RPMI7951 (cell line): ENCODE data around the gene ITGA11. TPM values are rescaled to one million over a fixed set of nuclear protein-coding genes. Genes with fewer than 3 reads are reported as not detected.

Source experiments
- DNase-seq: peaks from one replicate; pipeline ENCODE4 v3.0.0-alpha.2; 2012; ENCODE audit warnings: low read depth
- total RNA-seq: library from RNA; depleted of rRNA; stranded (reverse); fragments of >200 nt; shearing (Covaris generic); gene quantifications from 2 replicates; pipeline ENCODE4 v1.2.3, GENCODE V29; 2014

ITGA11 gene
- total RNA-seq, 1 experiment from 2014 or later, result 102 TPM

DNA sequence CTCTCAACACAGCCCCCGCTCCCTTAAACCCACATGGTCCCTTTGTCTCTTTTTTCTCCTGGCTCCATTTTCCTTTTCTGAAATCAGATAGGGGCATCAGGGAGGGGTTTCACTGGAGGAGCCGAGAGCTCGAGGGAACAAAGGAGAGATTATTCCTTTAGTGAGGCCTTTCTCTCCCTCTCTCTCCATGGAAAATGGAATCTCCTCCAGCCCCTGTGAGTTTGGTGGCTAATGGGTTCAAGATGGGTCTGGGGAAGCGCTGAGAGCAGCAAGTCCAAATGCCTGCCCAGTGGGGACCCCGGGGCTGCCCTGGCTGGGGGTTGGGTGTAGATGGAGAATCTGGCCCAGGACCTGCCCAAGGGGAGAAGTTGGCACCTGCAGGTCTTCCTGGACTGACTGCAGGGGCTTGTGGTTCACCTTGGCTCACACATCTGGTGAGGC lies 56.8 kb downstream of the ITGA11 start:
- no peak for DNase-seq

DNA sequence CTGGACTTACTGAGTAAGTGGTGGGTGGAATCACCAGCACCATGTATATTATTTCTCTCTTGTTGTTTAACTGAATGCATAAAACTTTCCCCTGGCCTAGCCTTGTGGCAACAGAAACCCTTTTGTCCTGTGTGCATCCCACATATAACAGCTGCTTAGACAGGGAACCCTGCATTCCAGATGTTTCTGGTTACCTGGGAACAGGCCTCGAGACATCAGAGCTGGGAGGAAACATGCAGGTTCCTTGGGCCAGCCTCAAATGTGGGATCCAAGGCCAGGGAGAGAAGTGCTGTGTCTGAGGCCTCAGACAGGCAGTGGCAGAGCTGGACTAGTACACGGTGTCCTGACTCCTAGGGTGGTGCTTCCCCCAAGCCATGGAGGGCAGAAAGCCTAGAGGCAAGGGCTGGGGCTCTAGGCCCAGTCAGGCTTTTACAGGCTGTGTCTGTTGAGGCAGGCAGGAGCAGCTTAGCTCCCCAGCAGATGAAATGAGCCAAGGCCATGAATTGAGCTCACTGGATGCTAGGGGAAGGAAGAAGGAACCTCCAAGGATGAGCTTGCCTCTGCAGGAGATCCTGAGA lies 57.7 kb downstream of the ITGA11 start:
- no peak for DNase-seq

DNA sequence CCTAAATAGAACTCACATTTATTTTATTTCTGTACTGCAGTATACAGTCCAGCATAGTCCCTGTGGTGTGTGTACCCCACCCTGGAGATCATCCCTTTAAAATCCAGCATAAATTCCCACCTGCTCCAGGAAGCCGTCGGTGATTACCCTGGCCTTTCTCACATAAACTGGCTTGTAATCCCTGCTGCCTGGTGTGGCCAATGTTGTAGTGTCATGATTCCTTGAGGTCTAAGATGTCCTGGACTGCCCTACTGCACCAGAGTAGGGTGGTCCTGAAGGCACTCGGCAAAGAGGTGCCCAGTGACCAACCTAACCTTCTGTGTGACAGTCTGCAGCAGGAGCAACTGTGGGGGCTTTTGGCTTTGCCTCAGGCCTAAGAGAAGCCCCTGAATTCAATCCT lies 58.9 kb downstream of the ITGA11 start:
- no peak for DNase-seq

DNA sequence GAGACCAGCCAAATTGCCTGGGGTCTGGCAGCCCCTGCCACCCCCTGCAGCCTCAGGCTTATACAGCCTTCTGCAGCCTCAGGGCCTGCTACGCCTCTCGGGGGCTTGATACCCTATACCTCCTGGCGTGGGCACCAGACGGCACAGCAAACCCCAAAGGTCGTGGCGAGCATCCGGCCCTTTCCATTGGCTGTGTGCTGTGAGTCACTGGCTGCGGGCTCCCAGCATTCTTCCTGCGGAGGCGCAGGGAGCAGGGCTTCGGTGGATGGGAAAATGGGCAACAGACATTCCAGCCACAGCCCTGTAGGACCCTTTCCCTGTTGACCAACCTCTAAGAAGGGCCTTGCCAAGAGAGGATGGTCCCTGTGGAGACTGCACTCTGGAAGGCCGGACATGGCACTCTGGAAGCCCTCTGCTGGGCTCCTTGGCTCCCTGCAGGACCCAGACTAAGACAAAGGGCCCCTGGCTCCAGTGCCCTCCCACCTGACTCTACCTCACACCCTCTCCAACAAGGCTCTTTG lies 59.6 kb downstream of the ITGA11 start:
- DNase-seq, result peak; percentile 91

DNA sequence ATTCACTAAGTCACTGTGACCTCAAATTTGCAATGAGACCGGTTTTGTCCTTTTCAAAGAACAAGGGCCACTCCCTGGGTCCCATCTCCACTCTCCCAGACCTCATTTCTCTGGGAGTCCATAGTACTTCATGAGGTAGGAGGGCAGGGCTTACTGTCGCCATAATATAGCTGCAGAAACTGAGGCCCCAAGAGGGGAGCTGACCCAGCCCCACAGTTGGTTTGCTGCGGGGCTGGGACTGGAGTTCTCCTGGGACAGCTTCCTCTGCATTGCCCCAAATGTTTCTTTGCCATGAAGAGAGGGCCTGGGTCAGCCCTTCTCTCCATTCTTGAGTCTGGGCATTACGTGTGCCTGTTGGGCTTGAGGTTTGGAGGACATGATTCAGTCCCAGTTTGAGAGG lies 60.1 kb downstream of the ITGA11 start:
- no peak for DNase-seq

DNA sequence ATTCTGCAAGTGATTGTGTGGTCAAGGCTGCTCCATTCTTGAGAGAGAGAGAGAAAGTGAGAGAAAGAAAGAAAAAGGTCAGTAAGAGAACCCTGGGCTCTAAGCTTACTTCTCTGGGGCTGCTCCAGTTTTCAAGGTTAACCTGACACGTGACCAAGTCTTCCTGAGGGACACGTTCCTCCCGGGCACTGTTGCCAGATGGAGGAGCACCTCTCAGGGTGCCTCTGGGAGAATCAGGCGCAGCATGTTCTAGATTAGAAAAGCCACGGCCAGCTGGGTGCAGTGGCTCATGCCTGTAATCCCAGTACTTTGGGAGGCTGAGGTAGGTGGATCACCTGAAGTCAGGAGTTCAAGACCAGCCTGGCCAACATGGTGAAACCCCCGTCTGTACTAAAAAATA lies 60.8 kb downstream of the ITGA11 start:
- no peak for DNase-seq

DNA sequence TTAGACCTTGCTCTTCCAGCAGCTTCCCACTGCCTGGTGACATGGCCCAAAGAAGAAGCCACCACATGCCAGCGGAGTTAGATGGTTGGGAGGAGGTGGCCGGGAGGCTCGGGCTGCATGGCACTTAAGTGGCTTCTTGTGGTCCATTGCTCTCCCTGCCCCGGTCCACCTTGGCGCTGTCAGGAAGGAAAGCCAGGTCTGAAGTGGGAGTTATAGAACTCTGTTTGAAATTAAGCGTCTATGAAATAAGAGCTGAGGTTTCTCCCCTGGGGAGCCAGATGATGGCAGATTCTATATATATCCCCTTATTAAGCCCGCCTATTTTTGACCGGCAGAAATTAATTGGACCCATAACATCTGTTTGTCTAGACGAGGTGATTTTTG lies 61.2 kb downstream of the ITGA11 start:
- no peak for DNase-seq

DNA sequence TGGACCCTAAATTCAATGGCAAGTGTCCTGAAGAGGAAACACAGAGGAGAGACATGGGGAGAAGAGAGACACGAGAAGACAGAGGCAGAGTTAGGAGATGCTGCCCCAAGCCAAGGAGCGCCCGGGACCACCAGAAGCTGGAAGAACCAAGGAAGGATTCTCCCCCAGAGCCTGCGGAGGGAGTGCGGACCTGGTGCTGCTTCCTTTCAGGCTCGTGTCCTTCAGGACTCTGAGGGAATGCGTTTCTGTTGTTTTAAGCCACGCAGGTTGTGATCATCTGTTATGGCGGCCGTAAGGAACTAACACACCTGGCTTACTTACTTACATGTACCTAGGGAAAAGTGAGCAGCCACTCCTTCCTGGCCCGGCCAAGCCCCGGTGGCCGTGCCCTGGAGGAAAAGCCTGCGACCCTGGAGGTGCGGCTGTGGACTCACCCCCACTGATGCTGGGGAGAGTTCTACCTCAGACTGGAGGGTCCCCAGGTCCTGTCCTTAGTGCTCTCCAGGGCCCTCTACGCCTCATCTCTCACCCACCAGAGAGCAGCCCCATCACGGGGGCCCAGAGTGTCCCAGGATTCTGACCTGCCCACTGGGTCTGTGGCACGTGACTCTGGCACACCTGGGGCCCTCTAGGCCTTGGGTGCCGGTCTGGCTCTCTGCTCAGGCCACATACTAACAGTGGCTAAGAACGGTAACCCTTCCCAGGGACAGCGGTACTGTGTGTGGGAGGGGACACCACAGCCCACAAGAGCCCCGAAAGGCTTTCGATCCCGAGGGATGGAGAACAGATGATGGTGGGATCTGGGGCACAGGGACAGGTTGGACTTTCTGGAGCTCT lies 61.8 kb downstream of the ITGA11 start:
- no peak for DNase-seq

DNA sequence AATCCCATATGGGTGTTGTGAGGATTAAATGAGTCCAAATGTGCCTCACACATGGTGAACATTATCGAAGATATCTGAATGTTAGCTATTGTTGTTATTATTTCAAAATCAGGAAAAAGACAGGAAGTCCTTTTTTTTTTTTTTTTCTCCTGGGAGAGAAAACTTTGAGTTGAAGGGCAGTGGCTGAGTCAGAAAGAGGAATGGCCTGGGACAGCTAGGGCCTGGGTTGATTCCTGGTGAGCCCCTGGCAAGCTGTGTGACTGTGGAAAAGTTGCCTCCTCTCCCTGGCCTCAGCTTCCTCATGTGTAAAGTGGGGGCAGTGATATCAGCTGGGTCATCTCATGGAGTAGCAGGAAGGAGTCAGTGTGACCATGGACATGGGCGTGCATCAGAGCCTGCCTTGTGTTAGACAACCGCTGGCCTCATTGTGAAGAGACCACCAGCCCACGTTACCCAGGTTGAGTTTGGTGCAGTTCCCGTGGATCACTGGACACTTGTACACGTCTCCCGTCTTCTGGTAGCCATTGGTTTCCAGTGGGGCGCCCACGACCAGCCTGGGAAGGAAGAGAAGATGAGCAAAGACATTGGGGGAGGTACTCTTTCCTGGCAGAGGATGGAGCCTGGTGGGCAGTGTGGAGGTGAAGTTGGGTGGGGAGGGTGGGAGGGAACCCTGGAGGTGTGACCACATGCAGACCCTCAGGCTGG lies 63.1 kb downstream of the ITGA11 start:
- no peak for DNase-seq

DNA sequence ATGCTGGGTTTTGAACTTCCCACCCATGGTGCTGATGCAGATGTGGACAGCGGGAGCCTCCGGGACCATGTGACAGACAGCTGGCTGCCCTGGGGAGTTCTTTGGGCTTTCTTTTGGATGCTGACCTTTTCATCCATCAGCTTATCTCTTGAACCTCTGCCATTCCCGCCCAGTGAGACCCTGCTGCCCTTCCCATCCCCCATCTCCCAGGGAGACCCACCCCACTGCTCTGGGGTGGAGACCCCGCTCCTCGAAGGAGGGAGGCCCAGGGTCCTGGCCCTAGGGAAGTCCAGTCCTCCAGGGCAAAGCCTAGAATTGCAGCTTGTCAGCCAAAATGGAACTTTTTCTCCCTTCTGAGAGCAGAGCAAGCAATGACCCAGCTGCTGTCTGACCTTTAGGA lies 64.0 kb downstream of the ITGA11 start:
- DNase-seq, result no peak

DNA sequence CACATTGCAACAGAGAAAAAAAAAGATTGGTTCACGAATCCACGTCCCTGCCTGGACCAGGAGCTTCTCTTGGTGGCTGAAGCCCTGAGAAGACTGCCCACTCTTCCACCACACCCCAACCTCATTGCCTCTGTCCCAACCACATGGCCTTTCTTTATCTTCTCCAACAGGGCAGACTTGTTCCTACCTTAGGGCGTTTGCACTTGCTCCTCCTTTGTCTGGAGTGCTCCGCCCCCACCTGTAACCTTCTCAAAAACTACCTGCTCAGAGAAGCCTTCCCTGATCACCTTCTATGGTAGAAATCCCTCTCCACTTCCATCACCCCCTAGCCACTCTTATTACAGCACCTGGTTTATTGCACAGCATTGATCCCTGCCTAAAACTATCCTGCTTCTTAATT lies 64.7 kb downstream of the ITGA11 start:
- DNase-seq, result no peak

DNA sequence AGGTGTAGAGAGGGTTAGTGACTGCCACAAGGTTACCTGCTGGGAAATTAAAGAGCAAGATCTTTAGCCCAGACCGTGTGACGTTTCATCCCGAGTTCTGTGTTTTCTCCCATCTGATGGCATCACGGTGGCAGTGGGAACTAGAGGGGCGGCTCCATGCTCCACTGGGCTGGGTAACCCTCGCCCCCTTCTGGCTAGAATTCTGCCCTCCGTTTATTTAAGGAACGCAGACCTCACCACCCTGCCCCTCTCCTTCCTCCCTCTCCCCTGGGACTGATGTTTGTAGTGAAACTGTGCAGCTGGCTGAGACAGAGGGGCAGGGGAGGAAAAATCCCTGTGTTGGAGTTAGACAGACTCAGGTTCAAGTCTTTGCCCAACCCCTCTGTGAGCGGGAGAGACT lies 65.6 kb downstream of the ITGA11 start:
- DNase-seq, result no peak

DNA sequence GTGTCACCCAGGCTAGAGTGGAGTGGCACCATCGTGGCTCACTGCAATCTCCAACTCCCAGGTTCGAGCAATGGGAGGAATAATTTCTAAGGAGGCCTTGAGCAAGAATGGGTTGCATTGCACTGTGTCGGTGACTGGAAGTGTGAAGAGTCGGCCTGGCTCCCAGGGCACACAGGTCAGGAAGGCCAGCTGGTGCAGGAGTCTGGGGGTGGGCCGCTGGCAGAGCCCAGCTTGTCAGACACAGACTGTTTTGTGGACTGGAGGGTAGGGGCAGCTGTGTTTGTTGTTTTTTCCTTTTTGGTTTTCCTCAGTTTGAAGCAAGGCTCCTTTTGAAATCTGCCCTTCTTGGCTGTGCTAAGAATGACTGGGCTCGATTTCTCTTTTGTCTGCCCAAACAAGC lies 66.2 kb downstream of the ITGA11 start:
- DNase-seq, result no peak

DNA sequence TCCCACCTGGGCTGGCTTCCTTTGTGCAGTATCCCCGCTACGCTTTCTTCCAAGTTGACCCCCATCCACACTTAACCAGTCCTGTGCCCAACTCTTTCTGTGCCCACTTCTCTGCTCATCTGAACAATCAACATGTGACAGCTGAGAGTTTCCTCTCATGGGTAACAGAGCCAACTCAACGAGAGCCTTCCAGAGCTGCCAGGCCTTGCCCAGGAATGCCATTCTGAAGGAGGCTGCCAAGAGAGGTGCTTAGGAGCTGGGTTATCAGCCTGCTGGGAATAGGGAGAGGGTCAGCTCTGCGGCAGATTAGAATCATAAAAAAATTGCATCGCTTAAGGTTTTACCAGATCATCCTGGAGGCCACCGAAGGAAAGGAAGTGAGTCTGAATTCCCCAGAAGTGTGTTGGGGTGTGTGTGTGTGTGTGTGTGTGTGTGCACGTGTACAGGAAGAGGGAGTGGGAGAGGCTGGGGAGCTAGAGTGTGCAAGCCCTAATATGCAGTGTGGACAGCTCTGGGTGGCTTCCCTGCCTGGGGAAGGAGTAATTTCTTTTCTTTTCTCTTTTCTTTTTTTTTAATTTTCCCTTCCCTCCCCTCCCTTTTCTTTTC lies 66.7 kb downstream of the ITGA11 start:
- DNase-seq, result no peak

DNA sequence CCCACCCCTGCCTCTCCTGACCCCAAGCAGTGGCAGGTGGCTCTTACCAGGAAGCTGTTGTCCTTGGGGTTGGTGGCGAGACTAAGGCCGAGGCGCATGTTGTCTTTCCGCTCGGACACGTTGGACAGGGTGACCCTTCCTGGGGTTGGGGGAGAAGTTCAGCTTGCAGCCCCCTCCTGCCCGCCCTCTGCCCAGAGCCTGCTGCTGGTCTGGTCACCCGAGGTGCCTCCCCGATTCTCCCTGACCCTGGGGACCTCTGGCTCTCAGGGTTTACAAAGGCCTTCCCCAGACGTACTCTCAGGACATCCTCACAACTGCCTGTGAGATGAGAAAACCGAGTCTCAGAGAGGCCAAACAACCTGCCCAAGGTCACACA lies 67.3 kb downstream of the ITGA11 start:
- DNase-seq, result no peak

DNA sequence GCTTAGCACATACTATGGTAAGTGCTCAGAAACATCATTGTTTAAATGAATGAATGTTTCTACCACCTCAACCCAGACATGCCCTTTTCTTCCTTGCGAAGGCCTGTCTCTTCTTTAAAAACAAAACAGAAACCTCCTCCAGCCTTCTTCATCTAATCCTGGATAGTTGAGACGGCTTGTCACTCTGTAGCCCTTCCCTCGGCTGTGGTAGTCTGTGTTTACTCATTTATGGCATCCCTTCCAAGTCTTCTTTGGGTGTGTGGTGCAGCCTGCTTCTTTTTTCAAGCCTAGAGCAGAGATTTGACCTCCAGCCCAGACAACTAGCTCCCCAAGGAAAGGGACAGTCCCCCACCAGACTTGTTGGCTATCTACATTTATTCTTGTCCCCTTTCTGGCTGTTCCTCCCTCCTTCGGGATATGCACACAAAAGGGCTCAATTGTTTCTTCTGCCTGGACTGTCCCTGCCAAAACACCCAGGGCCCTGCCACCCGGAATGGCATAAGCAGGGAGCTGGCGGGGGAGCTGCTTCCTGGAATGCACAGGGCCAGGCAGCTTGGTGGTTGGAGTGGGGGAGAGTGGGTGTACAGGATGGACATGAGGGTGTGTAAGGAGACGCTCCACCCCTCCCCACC lies 67.8 kb downstream of the ITGA11 start:
- peak; percentile 30 for DNase-seq

DNA sequence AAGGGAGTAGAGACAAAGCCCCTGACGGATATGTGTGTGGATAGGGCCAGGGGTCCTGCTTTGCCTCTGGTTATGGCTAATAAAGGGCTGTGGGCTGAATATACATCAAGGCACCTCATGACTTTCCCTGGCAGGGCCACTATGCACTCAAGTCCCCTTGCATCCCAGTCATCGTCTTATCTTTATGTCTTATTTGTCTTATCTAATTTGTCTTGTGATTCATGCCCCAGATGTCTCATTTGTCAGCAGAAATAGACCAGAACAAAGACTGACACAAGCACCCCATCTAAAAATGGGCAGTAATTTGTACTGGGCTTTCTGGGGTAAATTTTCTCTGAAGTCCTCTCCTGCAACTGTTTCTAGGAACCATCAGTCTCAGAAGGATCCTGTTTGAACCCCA lies 68.6 kb downstream of the ITGA11 start:
- DNase-seq, result peak; percentile 36

DNA sequence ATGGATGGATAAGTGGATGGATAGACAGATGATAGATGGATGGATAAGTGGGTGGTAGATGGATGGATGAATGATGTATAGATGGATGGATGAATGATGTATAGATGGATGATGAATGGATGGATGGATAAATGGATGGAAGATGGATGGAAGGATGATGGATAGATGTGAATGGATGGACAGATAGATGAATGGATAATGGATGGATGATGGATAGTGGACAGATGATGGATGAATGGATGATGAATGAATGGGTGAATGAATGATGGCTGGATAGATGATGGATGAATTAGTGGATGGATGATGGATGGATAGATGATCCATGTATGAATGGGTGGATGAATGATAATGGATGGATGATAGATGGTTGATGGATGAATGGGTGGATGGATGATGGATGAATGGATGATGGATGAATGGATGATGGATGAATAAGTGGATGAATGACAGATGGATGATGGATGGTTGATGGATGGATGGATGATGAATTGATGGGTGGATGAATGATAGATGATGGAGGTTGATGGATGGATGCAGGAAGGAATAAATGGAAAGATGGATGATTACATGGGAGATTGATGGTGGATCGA lies 69.3 kb downstream of the ITGA11 start:
- DNase-seq, result no peak

DNA sequence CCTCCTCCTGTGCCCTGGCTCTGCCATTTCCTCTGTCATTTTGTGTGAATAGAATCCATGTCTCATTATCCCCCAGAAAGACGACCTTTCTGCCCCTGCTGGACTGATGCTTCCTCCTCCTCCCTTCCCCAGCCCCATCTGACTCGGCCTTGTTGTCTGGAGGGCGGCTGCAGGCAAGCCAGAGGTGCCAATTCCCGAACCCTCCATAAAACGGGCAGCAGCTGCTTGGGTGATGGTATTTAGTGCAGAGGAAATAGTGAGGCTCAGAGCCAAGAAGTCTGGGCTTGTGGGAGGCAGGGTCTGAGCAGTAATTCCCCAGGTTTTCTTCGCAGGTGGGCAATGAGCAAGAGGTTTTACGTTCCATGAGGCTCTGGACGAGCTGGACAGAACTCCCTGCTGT lies 71.2 kb downstream of the ITGA11 start:
- no peak for DNase-seq

DNA sequence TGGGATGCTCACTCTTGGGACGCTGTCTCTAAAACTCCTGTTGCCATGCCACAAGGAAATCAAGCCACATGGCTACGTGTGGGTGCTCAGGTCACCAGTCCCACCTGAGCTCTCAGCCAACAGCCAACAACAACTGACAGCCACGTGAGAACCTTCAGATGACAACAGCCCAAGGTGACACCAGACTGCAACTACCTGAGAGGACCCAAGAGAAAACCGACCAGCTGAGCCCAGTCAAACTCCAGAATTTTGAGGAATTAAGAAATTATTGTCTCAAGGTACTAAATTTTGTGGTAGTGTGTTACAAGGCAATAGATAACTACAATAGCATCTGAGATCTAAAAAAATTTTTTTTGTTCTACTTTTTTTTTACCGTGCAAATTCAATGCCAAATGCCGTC lies 75.2 kb downstream of the ITGA11 start:
- no peak for DNase-seq

DNA sequence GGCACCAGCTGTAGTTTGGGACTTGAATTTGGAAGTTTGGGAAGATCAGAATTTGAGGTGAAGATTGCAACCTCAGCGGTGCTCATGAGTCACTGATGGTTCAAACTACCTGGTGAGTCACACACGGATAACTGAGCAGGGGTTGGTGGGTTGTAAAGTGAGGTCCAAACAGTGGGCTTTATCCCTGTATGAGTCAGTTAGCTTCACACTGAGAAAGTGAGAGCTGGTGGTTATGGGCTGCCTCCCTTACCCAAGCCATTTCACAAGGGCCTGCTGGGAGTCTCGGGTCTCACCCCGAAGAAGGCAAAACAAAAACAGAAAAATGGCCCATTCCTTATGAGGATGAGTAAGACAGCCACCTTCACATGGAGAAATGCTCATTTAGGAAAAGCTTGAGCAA lies 77.0 kb downstream of the ITGA11 start:
- DNase-seq, result peak; percentile 99

DNA sequence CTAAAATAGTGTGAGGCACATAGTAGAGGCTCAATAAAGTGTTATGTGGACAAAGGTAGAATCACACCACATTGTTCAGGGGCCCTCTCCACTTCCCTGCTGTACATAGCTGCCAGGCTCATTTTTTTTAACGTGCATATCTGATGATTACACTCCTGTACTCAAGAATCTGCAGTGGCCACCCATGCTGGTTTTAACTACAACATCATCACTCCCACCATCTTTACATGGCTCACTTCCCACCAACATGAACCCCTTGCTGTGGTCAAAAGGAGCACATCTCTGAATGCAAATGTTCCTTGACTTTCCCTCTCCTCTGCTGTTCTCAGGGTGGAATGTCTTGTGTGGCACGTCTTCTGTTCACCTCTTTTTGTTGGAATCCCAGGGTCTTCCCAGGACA lies 77.7 kb downstream of the ITGA11 start:
- DNase-seq, result no peak
